ENCODE measurements around the gene SRD5A1.

DNA sequence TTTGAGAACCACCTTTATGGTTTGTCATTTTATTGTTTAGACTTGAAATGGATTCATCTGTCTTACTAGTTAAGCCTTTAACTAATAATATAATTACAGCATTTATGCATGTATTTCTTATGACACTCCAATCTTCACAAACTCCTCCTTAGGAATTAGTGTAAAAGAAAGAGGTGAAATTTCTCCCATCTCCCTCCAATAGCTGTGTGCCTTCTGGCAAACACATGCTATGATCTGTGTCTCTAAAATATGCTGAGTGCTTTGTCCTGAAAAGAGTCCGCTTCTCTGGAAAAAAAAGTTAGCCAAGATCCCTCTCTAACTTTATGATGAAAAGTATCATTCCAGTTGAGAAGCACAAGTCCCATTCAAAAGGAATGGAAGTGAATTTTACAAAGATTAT is 66.1 kb downstream of the SRD5A1 start:
- TF ChIP-seq, protein P1, sequence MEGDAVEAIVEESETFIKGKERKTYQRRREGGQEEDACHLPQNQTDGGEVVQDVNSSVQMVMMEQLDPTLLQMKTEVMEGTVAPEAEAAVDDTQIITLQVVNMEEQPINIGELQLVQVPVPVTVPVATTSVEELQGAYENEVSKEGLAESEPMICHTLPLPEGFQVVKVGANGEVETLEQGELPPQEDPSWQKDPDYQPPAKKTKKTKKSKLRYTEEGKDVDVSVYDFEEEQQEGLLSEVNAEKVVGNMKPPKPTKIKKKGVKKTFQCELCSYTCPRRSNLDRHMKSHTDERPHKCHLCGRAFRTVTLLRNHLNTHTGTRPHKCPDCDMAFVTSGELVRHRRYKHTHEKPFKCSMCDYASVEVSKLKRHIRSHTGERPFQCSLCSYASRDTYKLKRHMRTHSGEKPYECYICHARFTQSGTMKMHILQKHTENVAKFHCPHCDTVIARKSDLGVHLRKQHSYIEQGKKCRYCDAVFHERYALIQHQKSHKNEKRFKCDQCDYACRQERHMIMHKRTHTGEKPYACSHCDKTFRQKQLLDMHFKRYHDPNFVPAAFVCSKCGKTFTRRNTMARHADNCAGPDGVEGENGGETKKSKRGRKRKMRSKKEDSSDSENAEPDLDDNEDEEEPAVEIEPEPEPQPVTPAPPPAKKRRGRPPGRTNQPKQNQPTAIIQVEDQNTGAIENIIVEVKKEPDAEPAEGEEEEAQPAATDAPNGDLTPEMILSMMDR (IDR thresholded peaks at IDR 0.05): no peak
- TF ChIP-seq POLR2A (IDR thresholded peaks at IDR 0.05): no peak
